Cortex of kidney (tissue), 1 donor: ENCODE measurements around the gene INA.

Source experiments
- DNase-seq: peaks from one replicate; lab custom pipeline; 2025; lab: John Stamatoyannopoulos, UW

Gene INA

DNA sequence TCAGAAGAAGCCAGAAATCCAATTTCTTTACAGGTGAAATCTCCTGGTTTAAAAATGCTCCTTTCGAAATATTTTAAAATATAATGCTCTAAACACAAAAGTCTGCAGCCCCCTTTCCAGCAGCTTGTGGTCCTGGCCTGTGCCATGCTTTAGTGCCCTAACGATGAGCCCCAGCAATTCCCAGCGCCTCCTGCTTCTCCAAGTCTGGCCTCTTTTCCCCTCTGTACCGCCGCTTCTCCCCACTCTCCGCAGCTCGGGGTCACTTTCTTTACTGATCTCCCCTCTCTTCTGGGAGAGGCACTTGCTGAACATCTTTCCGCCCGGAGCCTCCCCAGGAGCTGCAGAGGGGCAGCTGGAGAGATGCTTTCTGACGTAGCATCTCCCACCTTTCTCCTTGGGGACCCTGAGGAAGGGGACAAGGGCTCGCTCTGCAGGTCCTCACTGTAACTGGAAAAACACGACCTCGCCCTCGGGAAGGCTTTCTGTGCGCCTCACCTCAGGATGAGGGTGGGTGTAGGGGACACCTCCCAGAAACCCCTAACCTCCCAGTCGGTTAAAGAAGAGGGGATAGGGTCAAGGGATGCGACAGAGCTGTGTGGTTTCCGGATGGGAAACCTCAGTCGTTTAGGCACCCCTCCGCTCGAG lies 565 bp upstream of the INA start:
- DNase-seq, result no peak

DNA sequence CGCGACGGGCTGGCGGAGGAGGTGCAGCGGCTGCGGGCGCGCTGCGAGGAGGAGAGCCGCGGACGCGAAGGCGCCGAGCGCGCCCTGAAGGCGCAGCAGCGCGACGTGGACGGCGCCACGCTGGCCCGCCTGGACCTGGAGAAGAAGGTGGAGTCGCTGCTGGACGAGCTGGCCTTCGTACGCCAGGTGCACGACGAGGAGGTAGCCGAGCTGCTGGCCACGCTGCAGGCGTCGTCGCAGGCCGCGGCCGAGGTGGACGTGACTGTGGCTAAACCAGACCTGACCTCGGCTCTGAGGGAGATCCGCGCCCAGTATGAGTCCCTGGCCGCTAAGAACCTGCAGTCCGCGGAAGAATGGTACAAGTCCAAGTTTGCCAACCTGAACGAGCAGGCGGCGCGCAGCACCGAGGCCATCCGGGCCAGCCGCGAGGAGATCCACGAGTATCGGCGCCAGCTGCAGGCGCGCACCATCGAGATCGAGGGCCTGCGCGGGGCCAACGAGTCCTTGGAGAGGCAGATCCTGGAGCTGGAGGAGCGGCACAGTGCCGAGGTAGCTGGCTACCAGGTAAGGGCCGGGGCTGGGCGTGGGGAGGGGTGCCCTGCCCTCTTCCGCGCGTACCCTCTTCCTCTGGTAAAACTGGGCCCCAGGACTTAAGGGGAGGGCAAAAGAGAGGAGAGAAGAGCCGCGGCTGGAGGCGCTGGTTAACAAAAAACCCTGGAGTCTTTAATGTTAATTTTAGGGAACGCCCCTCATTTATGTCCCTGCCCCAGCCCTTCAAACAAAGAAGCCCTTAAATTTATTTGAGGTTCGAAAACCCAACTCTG lies 987 bp downstream of the INA start:
- DNase-seq, result no peak

DNA sequence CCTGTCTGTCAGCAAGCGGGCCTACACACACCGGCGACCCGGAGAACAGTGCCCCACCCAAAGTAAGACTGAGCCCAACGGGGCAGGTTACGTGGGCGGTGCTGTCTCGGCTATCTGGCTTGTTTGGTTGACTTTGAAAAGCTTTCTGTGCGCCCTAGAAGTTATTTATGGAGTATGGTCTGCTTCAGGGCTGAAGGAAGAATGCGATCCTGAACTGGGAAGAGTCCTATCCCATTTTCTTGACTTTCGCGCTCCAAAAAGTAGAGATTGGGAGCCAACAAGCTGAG lies 1.5 kb downstream of the INA start:
- no peak for DNase-seq

DNA sequence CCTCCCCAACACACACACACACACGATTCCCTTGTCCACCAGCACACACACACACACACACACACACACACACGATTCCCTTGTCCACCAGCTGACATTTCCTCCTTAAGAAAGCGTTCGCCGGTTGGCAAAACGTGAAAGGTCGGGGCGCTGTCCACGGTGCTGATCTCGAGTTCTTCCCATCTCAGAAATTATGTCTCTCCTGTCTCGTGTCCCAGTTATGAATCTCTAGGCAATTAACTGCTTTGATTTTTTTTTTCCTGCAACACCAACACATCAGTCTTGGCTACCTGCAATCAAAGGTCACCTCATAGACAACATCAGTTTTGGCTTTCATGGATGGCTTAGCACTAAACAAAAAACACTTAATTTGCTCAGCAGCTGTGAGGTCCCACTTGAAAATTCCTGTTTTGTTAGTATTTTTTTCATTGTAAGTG lies 1.9 kb downstream of the INA start:
- DNase-seq, result no peak

DNA sequence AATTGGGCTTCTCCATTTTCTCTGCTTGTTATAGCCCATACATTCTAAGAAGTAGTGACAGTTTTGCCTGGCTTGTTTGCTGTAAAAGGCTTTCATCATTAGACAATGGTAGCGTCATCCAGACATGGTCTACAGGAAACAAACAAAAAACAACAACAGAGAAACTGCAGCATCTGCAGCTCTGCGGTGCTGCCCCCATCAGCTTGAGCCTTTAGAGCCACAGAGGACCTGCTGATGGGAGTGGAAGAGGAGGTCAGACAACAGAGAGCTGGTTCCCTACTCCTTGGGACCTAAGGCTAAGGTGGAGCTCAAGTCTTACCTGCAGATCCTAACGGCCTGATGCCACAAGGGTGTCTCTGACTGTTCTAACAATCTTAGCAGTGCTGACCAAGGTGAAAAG lies 3.1 kb downstream of the INA start:
- no peak for DNase-seq

DNA sequence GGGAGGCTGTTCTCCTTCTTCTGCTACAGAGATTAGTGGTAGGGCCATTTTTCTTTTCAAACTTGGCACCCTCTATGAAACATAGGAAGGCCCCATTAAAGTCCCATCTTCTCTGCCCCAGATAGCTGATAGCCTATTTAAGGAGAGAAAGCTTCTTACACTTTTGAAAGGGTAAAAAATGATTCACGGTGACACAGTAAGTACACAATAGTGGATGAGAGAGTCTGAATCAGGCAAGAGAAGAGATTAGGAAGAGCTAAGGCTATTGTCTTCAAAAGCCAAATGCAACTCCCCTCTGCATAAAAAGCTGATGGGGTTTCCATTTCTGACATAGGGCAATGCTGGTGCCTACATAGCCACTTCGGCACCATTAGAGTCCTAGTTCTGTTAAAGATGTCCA lies 3.6 kb downstream of the INA start:
- no peak for DNase-seq

DNA sequence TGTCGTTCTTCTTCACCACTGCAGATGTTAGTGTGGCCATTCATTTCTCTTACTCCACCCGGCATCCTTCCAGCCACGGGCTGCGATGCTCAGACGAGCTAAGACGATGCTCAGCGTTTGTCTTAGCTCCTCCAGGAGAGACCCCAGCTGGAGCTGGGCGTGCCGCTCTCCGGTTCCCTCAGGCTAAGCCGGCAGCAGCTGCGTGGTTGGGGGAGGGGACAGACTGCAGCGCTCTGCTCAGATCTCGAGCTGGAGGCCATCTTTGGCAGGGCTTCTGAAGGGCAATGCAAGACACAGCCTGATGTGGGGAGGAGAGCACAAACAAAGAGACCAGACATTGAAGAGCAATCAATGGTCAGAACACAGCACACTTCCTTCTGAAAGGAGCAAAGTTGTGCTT lies 4.8 kb downstream of the INA start:
- no peak for DNase-seq

DNA sequence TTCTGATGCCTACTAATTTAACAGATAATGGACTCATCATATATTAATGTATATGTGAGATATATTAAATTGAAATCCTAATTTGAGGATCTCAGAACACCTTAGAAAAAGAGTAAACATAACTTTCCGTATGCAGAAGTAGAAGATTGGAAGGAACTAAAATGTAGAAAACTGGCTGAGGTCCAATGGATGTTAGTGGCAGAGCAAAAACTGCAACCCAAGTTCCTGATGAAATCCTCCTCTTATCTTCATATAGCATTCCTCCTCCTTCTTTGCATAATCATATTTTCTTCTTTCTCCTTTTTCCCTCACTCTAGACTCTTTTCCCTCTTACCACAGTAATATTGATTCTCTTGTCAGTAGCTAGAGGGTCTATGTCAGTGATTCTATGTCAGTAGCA lies 6.0 kb downstream of the INA start:
- DNase-seq, result no peak

DNA sequence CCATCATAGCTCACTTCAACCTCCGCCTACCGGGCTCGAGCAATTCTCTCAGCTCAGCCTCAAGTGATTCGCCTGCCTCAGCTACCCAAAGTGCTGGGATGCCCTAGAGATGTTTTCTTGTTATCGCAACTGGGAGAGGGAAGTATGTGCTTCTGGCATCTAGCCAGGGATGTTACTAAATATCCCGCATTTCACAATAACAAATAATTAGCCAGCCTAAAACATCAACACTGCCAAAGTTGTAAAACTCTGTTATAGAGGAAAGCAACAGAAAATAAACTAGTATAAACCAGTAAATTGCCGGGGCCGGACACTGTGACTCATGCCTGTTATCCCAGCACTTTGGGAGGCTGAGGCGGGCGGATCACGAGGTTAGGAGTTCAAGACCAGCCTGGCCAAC lies 7.2 kb downstream of the INA start:
- no peak for DNase-seq

DNA sequence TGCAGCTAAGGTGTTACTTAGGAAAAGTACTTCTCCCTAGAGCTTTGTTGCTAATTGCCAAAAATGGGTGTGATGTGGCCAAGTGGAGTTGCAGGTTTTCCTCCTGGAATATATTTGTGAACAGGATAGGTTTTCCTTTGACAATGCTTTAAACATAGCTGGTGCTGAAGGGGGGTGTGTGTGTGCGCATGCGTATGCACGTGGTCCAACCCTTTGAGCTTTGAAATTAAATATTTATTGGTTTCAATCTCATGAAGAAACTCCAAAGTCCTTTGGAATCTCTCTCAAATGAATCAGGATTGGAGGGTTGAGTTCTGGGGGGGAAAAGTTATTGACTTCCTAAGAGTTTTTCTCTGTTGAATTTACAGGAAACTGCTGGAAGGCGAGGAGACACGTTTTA lies 11.1 kb downstream of the INA start:
- DNase-seq, result no peak

DNA sequence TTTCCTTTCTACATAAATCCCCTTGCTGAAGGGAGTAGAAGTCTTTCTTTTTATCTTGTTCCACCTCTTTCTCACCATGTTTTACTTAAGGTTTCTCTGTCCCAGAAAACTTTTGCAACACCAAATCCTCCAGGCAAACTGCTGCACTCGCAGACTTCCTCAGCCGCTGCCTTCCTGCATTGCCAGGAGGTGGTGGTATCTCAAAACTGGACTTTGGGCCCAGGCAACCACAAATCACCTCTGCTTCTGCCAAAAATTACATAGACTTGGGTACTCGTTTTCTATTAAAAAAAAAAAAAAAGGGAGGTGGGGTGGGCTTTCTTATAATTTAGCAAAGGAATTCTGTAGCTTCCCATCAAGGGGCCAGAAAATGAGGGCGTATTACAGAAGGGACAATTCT lies 14.7 kb downstream of the INA start:
- no peak for DNase-seq

DNA sequence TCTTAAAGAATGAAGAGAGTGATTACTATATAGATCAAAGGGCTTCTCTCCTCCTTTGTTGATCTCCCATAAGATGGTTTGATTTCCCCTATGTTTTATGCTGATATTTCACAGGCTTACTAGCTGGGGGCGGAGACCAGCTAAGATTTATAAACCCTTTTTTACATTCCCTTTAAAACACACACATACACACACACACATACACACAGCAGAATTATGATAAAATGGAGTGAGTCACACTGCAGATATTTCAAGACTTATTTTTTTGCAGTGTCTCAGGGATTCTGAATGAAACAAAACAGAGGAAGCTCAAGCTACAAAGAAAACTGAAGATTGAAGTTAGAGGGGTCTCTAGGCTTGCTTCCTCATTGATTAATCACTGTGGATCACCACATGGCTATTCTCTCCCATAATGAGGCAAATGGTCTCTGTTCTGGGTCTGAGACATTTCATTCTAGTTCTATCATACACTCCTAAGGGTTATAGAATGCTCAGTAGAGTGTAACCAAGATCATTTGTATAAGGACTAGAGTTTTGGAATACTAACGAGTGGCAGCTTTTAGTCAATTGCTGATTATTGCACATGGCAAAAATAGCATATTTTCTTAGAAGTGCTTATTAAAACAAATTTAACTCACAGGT lies 18.6 kb downstream of the INA start:
- DNase-seq, result no peak

DNA sequence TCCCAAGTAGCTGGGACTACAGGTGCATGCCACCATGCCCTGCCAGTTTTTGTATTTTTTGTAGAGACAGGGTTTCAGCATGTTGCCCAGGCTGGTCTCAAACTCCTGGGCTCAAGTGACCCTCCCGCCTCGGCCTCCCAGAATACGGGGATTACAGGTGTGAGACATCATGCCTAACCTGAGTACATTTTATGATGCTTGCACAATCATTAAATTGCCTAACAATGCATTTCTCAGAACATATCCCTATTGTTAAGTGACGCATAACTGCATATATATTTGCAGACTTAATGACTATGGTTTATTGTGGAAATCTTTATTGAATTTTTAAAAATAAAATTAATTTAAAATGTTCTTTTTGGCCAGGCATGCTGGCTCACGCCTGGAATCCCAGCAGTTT lies 30.7 kb downstream of the INA start:
- no peak for DNase-seq

DNA sequence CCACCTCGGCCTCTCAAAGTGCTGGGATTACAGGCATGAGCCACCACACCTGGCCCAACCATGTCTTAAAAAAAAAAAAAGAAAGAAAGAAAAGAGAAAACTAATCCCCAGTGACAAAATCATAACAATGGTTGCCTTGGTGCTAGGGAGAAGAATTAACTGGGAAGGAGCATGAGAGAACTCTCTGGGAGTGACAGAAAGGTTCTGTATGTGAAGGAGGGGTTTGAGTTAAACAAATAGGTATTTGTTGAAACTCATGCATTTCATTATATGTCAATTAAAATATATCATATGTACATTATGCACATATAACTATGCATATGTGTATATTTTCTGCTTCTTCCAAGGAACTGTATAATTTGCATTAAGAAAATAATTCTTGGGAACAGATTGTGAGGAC lies 33.3 kb downstream of the INA start:
- no peak for DNase-seq

DNA sequence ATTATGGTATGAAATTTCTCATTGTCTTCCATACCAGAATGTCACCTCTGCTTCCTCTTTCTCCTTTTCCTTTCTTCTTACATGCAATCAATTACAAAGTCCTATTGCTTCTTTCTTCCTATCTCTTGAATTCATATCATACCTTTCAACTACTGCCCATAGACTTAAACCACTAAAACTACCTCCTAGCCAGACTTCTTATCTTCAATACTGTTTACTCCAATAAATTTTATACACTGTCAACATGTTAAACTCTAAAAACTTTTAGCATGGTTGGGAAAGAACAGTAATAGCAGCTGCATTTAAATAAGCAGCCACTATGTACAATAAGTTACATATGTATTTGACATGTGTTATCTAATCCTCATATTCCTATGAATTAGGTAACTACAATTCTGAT lies 39.1 kb downstream of the INA start:
- DNase-seq, result no peak

DNA sequence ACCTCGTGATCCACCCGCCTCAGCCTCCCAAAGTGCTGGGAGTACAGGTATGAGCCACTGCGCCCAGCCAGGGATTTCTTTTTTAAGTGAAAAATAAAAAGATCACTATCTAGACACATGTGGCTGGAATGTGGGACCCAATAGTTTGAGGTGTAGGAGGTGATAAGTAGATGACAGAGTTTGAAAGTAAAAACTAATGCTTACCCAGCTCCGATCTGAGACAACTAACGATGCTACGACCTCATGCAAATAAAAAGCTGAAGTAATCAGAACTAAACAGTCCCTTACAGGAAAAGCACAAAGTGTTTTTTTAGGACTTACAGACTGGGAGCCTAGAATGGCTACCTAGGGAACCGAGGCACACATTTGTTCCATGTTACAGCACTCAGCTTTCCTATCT lies 51.0 kb downstream of the INA start:
- no peak for DNase-seq

DNA sequence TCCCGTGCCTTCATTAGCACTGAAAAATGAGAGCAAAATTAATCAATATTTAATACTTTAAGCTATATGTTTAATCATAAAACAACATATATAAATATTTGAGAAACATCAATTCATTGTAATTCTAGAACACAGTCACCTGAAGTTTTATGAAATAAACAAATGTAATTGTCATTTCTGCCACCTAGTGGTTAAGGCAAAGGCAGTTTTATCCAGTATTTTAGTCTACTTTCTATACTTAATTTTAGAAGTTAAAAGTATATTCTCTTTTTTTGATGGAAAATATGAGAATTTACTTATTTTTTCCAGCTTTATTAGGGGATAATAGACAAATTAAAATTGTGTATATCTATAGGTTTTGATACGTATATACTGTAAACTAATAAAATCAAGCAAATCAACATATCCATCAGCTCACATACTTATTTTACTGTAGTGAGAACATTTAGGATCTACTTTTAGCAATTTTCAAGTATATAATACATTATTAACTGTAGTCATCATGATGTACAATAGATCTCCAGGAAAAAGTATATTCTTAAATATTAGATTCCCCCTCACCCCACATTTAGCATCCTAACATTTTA lies 57.1 kb downstream of the INA start:
- no peak for DNase-seq

DNA sequence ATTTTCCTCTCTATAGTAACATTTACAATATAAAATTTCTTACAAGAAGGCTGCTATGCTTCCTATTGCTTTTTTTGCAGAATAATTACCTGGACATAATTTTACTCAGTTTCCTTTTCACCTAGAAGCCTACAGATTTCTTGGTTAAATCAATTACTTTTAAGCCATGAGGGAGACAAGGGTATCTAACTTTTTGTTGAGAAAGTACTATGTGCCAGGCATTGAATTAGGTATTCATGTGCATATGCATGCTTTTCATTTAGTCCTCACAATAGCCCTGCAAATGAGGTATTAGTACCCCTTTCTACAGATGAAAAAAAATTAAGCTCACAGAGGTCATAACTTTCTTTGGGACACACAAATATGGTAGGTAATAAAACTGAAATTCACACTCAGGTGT lies 57.6 kb downstream of the INA start:
- DNase-seq, result no peak

DNA sequence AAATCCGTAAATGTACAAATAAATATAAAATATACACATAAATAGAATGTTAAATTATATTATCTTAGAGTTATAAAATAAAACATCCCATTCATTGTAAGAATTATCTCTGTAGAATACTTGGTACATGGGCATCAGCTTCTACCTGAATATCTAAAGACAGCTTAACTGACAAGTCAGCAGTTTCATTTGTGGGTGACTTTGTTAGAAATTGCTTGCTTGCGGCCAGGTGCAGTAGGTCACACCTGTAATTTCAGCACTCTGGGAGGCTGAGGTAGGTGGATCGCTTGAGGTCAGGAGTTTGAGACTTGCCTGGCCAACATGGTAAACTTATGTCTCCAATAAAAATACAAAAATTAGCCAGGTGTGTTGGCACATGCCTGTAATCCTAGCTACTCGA lies 59.4 kb downstream of the INA start:
- DNase-seq, result no peak
